ENCODE results near the gene ABCB7. TPM values are rescaled to one million over a fixed set of nuclear protein-coding genes. Genes with fewer than 3 reads are reported as not detected.
A peak's percentile ranks its signal among the peaks of the same experiment; 100 is the strongest.
"Not testable (repeated sequence)": the region's sequence is repeated elsewhere in the genome, so short reads cannot be mapped to it uniquely, and the experiment has no call there.

Gene ABCB7
- 47.9 and 70.9 TPM in 2 replicates for total RNA-seq (ENCODE audit: low replicate concordance)

GRCh38 chrX:75155827-75156525 lies at the start of gene ABCB7:
Gene ABCB7, minus strand, starts transcription at chrX:75156283. Its CDS starts 11 bp downstream, at chrX:75156272.
- H3K4me3 ChIP-seq, result peak within 1 kb of the TSS; percentile 68
- no peak for TF ChIP-seq EZH2phosphoT487 (IDR thresholded peaks at IDR 0.05)
- TF ChIP-seq, protein P1, sequence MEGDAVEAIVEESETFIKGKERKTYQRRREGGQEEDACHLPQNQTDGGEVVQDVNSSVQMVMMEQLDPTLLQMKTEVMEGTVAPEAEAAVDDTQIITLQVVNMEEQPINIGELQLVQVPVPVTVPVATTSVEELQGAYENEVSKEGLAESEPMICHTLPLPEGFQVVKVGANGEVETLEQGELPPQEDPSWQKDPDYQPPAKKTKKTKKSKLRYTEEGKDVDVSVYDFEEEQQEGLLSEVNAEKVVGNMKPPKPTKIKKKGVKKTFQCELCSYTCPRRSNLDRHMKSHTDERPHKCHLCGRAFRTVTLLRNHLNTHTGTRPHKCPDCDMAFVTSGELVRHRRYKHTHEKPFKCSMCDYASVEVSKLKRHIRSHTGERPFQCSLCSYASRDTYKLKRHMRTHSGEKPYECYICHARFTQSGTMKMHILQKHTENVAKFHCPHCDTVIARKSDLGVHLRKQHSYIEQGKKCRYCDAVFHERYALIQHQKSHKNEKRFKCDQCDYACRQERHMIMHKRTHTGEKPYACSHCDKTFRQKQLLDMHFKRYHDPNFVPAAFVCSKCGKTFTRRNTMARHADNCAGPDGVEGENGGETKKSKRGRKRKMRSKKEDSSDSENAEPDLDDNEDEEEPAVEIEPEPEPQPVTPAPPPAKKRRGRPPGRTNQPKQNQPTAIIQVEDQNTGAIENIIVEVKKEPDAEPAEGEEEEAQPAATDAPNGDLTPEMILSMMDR (IDR thresholded peaks at IDR 0.05), result peak; percentile 26
- no peaks in the 10 kb centered on the region for H3K9me3 Mint-ChIP-seq
- H3K4me1 ChIP-seq, result peaks cover 4% of the 10 kb centered on the region
- H3K79me2 ChIP-seq (ENCODE audit: low read depth), result peaks cover 41% of the 10 kb centered on the region
- DNase-seq (ENCODE audit: low spot score), result peak; percentile 82
- H3K27ac Mint-ChIP-seq, result peak within 1 kb of the TSS; percentile 91
- H3K36me3 Mint-ChIP-seq, result no peaks in the 10 kb centered on the region
- H3K4me2 ChIP-seq, result peak within 1 kb of the TSS; percentile 66
- H4K20me1 ChIP-seq (ENCODE audit: low read depth), result no peaks in the 10 kb centered on the region
- H3K36me3 ChIP-seq, result no peaks in the 10 kb centered on the region
- peak within 1 kb of the TSS; percentile 67 for H3K27ac ChIP-seq
- H3K4me3 Mint-ChIP-seq, result peak within 1 kb of the TSS; percentile 90
- peak within 1 kb of the TSS; percentile 73 for H2AFZ ChIP-seq (replicated peaks)
- H3K27me3 ChIP-seq, result no peaks in the 10 kb centered on the region
- no peaks in the 10 kb centered on the region for H3K27me3 Mint-ChIP-seq (ENCODE audit: insufficient read depth, low read depth)
- H3K4me1 Mint-ChIP-seq, result peaks cover 10% of the 10 kb centered on the region
- peak within 1 kb of the TSS; percentile 78 for H3K9ac ChIP-seq
- H3K9me3 ChIP-seq (ENCODE audit: low read depth), result no peaks in the 10 kb centered on the region
- no peaks in the 10 kb centered on the region for H3F3A ChIP-seq (ENCODE audit: low read depth)

GRCh38 chrX:75188415-75189206 lies 32.5 kb upstream of the ABCB7 start:
- H3K4me3 Mint-ChIP-seq; H3K4me3 ChIP-seq; H3K36me3 ChIP-seq; H3K4me1 Mint-ChIP-seq; H3K27me3 ChIP-seq; DNase-seq (ENCODE audit: low spot score); H2AFZ ChIP-seq (replicated peaks); H3K4me2 ChIP-seq; H3K9ac ChIP-seq; H4K20me1 ChIP-seq (ENCODE audit: low read depth); H3K27me3 Mint-ChIP-seq (ENCODE audit: insufficient read depth, low read depth); H3K4me1 ChIP-seq; H3K27ac ChIP-seq; H3F3A ChIP-seq (ENCODE audit: low read depth); H3K9me3 ChIP-seq (ENCODE audit: low read depth); H3K27ac Mint-ChIP-seq; H3K36me3 Mint-ChIP-seq; H3K9me3 Mint-ChIP-seq; H3K79me2 ChIP-seq (ENCODE audit: low read depth): not testable (repeated sequence)

DNA sequence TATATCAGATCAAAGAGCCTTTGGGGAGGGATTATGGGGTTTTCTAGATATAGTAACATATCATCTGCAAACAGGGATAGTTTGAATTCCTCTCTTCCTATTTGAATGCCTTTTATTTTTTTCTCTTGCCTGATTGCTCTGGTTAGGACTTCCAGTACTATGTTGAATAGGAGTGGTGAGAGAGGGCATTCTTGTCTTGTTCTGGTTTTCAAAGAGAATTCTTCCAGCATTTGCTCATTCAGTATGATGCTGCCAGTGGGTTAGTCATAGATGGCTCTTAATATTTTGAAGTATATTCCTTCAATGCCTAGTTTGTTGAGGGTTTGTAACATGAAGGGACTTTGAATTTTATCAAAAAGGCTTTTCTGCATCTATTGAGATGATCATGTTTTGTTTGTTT lies 25.6 kb upstream of the ABCB7 start:
- H3K4me3 Mint-ChIP-seq, result no peak overlapping the region
- Histone ChIP-seq H2AFZ (replicated peaks) (no peak overlapping the region), H3K4me2 (no peak overlapping the region), H3K27ac (no peak overlapping the region), H3F3A (ENCODE audit: low read depth) (no peaks in the 10 kb centered on the region), H3K9me3 (ENCODE audit: low read depth) (no peaks in the 10 kb centered on the region), H3K79me2 (ENCODE audit: low read depth) (no peaks in the 10 kb centered on the region), H3K27me3 (no peaks in the 10 kb centered on the region), H3K4me3 (no peak overlapping the region), H3K36me3 (no peaks in the 10 kb centered on the region), H4K20me1 (ENCODE audit: low read depth) (no peaks in the 10 kb centered on the region), H3K4me1 (no peaks in the 10 kb centered on the region), H3K9ac (no peak overlapping the region)
- peaks cover 11% of the 10 kb centered on the region for H3K9me3 Mint-ChIP-seq
- H3K36me3 Mint-ChIP-seq, result no peaks in the 10 kb centered on the region
- no peak for DNase-seq (ENCODE audit: low spot score)
- no peaks in the 10 kb centered on the region for H3K4me1 Mint-ChIP-seq
- TF ChIP-seq EZH2 (IDR thresholded peaks at IDR 0.05), result no peak
- no peak for TF ChIP-seq EZH2phosphoT487 (IDR thresholded peaks at IDR 0.05)
- TF ChIP-seq, protein P1 (IDR thresholded peaks at IDR 0.05), result no peak
- H3K27me3 Mint-ChIP-seq (ENCODE audit: insufficient read depth, low read depth), result peaks cover 7% of the 10 kb centered on the region
- no peak overlapping the region for H3K27ac Mint-ChIP-seq

DNA sequence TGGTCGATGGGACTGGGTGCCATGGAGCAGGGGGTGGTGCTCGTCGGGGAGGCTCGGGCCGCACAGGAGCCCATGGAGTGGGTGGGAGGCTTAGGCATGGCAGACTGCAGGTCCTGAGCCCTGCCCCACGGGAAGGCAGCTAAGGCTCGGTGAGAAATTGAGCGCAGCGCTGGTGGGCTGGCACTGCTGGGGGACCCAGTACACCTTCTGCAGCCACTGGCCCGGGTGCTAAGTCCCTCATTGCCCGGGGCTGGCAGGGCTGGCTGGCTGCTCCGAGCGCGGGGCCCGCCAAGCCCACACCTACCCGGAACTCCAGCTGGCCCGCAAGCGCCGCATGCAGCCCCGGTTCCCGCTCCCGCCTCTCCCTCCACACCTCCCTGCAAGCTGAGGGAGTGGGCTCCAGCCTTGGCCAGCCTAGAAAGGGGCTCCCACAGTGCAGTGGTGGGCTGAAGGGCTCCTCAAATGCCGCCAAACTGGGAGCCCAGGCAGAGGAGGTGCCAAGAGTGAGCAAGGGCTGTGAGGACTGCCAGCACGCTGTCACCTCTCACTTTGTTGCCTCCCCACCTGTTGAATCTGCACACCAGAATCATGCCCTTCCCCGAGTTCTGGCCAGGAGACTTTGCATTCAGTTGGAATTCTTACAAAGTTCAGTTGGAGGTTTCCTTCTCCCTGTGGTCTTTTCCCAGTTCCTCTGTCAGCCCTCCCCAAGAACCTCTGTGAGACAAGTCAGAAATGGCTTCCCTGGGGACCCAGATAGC lies 23.6 kb upstream of the ABCB7 start:
- peaks cover 11% of the 10 kb centered on the region for H3K9me3 Mint-ChIP-seq
- H3K79me2 ChIP-seq (ENCODE audit: low read depth); H3K36me3 ChIP-seq; H3K27ac Mint-ChIP-seq; H3F3A ChIP-seq (ENCODE audit: low read depth); H3K36me3 Mint-ChIP-seq; H3K4me1 ChIP-seq; H3K4me3 Mint-ChIP-seq; H3K9ac ChIP-seq; H3K9me3 ChIP-seq (ENCODE audit: low read depth); H3K27me3 ChIP-seq; H3K4me3 ChIP-seq; H3K27ac ChIP-seq; H2AFZ ChIP-seq (replicated peaks); H3K4me2 ChIP-seq; H3K27me3 Mint-ChIP-seq (ENCODE audit: insufficient read depth, low read depth); H4K20me1 ChIP-seq (ENCODE audit: low read depth); DNase-seq (ENCODE audit: low spot score); H3K4me1 Mint-ChIP-seq: not testable (repeated sequence)

GRCh38 chrX:75172257-75172890 lies 16.3 kb upstream of the ABCB7 start:
- not testable (repeated sequence) for H3K27me3 ChIP-seq; H3K4me1 ChIP-seq; H3K36me3 Mint-ChIP-seq; H3K27me3 Mint-ChIP-seq (ENCODE audit: insufficient read depth, low read depth); H3K9ac ChIP-seq; H3K27ac Mint-ChIP-seq; H3K4me3 ChIP-seq; H3K4me2 ChIP-seq; H4K20me1 ChIP-seq (ENCODE audit: low read depth); H3K79me2 ChIP-seq (ENCODE audit: low read depth); H3K9me3 ChIP-seq (ENCODE audit: low read depth); H3K4me3 Mint-ChIP-seq; H3K4me1 Mint-ChIP-seq; DNase-seq (ENCODE audit: low spot score); H3K27ac ChIP-seq; H2AFZ ChIP-seq (replicated peaks); H3K36me3 ChIP-seq; H3F3A ChIP-seq (ENCODE audit: low read depth)
- peaks cover 11% of the 10 kb centered on the region for H3K9me3 Mint-ChIP-seq
